CD14-positive monocyte (primary cell): ENCODE data around the gene RFK. TPM values are rescaled to one million over a fixed set of nuclear protein-coding genes. Genes with fewer than 3 reads are reported as not detected.

ENCODE experiments used
- DNase-seq, 3 donors: peaks; one replicate each; pipeline ENCODE4 v3.0.0-alpha.2; 2011 to 2022
- H2AFZ ChIP-seq: 2 replicates; pipeline ENCODE4 v1.6.0; 2012; ENCODE audit warnings: mild to moderate bottlenecking, low read depth, low read length, inconsistent platforms; ENCODE audit not compliant: insufficient read depth, poor library complexity, severe bottlenecking
- H3K27ac ChIP-seq, 2 donors: 1 replicate in 1 of 2; 2 replicates in 1 of 2; pipeline ENCODE4 v1.5.1; 2012 to 2013; ENCODE audit warnings: low read length in 2 of 2, control low read depth in 1 of 2, inconsistent platforms in 1 of 2, low read depth in 1 of 2, mild to moderate bottlenecking in 1 of 2
- H3K27me3 ChIP-seq, 2 donors: one replicate each; pipeline versions ENCODE4 v1.6.0 to v1.6.1; 2011 to 2013; ENCODE audit warnings: low read length in 2 of 2; ENCODE audit not compliant: control insufficient read depth in 2 of 2, insufficient read depth in 2 of 2
- H3K36me3 ChIP-seq, 2 donors: replicated peaks in 1 of 2; 1 replicate in 1 of 2; 2 replicates in 1 of 2; pipeline versions ENCODE4 v1.5.1 to v1.6.1; 2012 to 2013; ENCODE audit warnings: low read length in 2 of 2, control low read depth in 1 of 2, inconsistent platforms in 1 of 2, mild to moderate bottlenecking in 1 of 2; ENCODE audit not compliant: insufficient read depth in 2 of 2, control insufficient read depth in 1 of 2
- H3K4me1 ChIP-seq, 2 donors: 1 replicate in 1 of 2; 2 replicates in 1 of 2; pipeline versions ENCODE4 v1.5.1 to v1.6.1; 2012 to 2013; ENCODE audit warnings: low read length in 2 of 2, control low read depth in 1 of 2, inconsistent platforms in 1 of 2, mild to moderate bottlenecking in 1 of 2, moderate library complexity in 1 of 2; ENCODE audit not compliant: insufficient read depth in 2 of 2, control insufficient read depth in 1 of 2
- H3K4me2 ChIP-seq: replicated peaks from 2 replicates; pipeline ENCODE3; 2012; ENCODE audit warnings: low read length, moderate library complexity, mild to moderate bottlenecking; ENCODE audit not compliant: poor library complexity, severe bottlenecking; ENCODE audit errors: extremely low read depth
- H3K4me3 ChIP-seq, 3 experiments: fragments of 200-600 bp in 1 of 3; sonication (generic) in 1 of 3; replicated peaks in 1 of 3; 1 replicate in 2 of 3; 2 replicates in 1 of 3; pipeline ENCODE4 v1.5.1; 2011 to 2013; ENCODE audit warnings: low read length in 3 of 3, mild to moderate bottlenecking in 3 of 3, control low read depth in 2 of 3, low read depth in 2 of 3, inconsistent platforms in 1 of 3, moderate library complexity in 1 of 3
- H3K79me2 ChIP-seq: 2 replicates; pipeline ENCODE4 v1.6.0; 2012; ENCODE audit warnings: mild to moderate bottlenecking, control low read depth, inconsistent platforms, low read length, moderate library complexity; ENCODE audit not compliant: insufficient read depth
- H3K9ac ChIP-seq: 2 replicates; pipeline ENCODE4 v1.6.0; 2017; ENCODE audit warnings: low read length, mild to moderate bottlenecking; ENCODE audit not compliant: insufficient read depth, poor library complexity, severe bottlenecking
- H3K9me3 ChIP-seq, 2 donors: replicated peaks in 1 of 2; 1 replicate in 1 of 2; 2 replicates in 1 of 2; pipeline versions ENCODE4 v1.5.1 to v1.6.1; 2012 to 2013; ENCODE audit warnings: low read length in 2 of 2, control low read depth in 1 of 2; ENCODE audit not compliant: control insufficient read depth in 1 of 2, insufficient read depth in 1 of 2
- H4K20me1 ChIP-seq: 2 replicates; pipeline ENCODE4 v1.6.0; 2012; ENCODE audit warnings: mild to moderate bottlenecking, low read length, control low read depth, moderate library complexity; ENCODE audit not compliant: insufficient read depth
- H3K27ac Mint-ChIP-seq, 7 donors: one replicate each; pipeline ENCODE4 v1.8.0; 2020; ENCODE audit warnings: mild to moderate bottlenecking in 7 of 7, mixed read lengths in 7 of 7, moderate library complexity in 6 of 7, inconsistent platforms in 2 of 7
- H3K27me3 Mint-ChIP-seq, 3 donors: one replicate each; pipeline ENCODE4 v1.8.0; 2021 to 2022; ENCODE audit warnings: low read depth in 3 of 3, mild to moderate bottlenecking in 3 of 3, mixed read lengths in 3 of 3, moderate library complexity in 3 of 3, inconsistent platforms in 1 of 3
- H3K36me3 Mint-ChIP-seq, 2 donors: one replicate each; pipeline ENCODE4 v1.8.0; 2020; ENCODE audit warnings: mixed read lengths in 2 of 2, inconsistent platforms in 1 of 2, mild to moderate bottlenecking in 1 of 2
- H3K4me1 Mint-ChIP-seq: one replicate; pipeline ENCODE4 v1.8.0; 2020; ENCODE audit warnings: mild to moderate bottlenecking, mixed read lengths
- H3K4me3 Mint-ChIP-seq, 2 donors: one replicate each; pipeline ENCODE4 v1.8.0; 2020; ENCODE audit warnings: mild to moderate bottlenecking in 2 of 2, mixed read lengths in 2 of 2, moderate library complexity in 1 of 2
- H3K9me3 Mint-ChIP-seq, 7 donors: one replicate each; pipeline ENCODE4 v1.8.0; 2020 to 2022; ENCODE audit warnings: mixed read lengths in 7 of 7, mild to moderate bottlenecking in 6 of 7, moderate library complexity in 6 of 7, inconsistent platforms in 2 of 7
- CTCF ChIP-seq: fragments of 200-600 bp; IDR thresholded peaks from one replicate; pipeline ENCODE4 v1.8.0; 2022; ENCODE audit warnings: antibody characterized with exemption, mild to moderate bottlenecking
- WGBS: methylation state at CpG from one replicate; pipeline ENCODE4 v1.1.5; 2013; ENCODE audit warnings: missing lambda C conversion rate; ENCODE audit not compliant: insufficient coverage; 5-methylcytosine and 5-hydroxymethylcytosine counted together
- intact Hi-C, 2 donors: fragments of 100-400 bp; cut with micrococcal nuclease; formaldehyde crosslinking; loops; one replicate each; pipeline versions ENCODE4 v1.15.0 to v1.15.1; 2023
- polyA plus RNA-seq, 3 donors: library from polyadenylated mRNA; depleted of rRNA in 1 of 3; unstranded in 2 of 3; stranded (reverse) in 1 of 3; fragments of 300-500 nt in 2 of 3; fragments of >200 nt in 1 of 3; fragmentation: Illumina TruSeq in 2 of 3; gene quantifications; 1 replicate in 2 of 3; 2 replicates in 1 of 3; pipeline ENCODE4 v1.2.3, GENCODE V29; 2012 to 2021

Gene RFK
- polyA plus RNA-seq, 3 donors, result 5.9 to 46.6 (median 44.4) TPM

GRCh38 chr9:76366275-76366674 lies 28.0 kb downstream of the RFK start:
- WGBS, result no CpG with 5 or more reads among the region's 4 CpGs
- Histone ChIP-seq H2AFZ (no peak overlapping the region), H3K4me1 (peaks cover 3 to 9% of the 10 kb centered on the region in 2 donors), H3K27me3 (no peaks in the 10 kb centered on the region), H3K9me3 (no peaks in the 10 kb centered on the region), H3K27ac (no peak overlapping the region), H4K20me1 (no peaks in the 10 kb centered on the region), H3K9ac (no peak overlapping the region), H3K36me3 (no peaks in the 10 kb centered on the region), H3K4me2 (no peak overlapping the region), H3K4me3 (no peak overlapping the region), H3K79me2 (no peaks in the 10 kb centered on the region)
- H3K36me3 Mint-ChIP-seq, result no peaks in the 10 kb centered on the region
- H3K9me3 Mint-ChIP-seq, result peaks cover 0 to 3% (median 0%) of the 10 kb centered on the region in 7 donors
- no peak for TF ChIP-seq CTCF
- intact Hi-C loops, result no loop called here
- no peak for DNase-seq
- H3K4me1 Mint-ChIP-seq, result peaks cover 10% of the 10 kb centered on the region
- no peak overlapping the region for H3K4me3 Mint-ChIP-seq
- H3K27ac Mint-ChIP-seq, result no peak overlapping the region
- peaks cover 0 to 2% (median 2%) of the 10 kb centered on the region in 3 donors for H3K27me3 Mint-ChIP-seq

- Histone ChIP-seq H3K4me2 (no peak overlapping the region), H3K36me3 (no peaks in the 10 kb centered on the region), H3K4me1 (peaks cover 5 to 14% of the 10 kb centered on the region in 2 donors), H3K9me3 (no peaks in the 10 kb centered on the region), H3K79me2 (no peaks in the 10 kb centered on the region), H4K20me1 (no peaks in the 10 kb centered on the region), H3K4me3 (no peak overlapping the region), H3K27ac (no peak overlapping the region), H3K9ac (no peak overlapping the region), H2AFZ (no peak overlapping the region), H3K27me3 (no peaks in the 10 kb centered on the region)
- TF ChIP-seq CTCF, result no peak
- peaks cover 0 to 2% (median 2%) of the 10 kb centered on the region in 3 donors for H3K27me3 Mint-ChIP-seq
- H3K4me1 Mint-ChIP-seq, result peaks cover 11% of the 10 kb centered on the region
- H3K4me3 Mint-ChIP-seq, result no peak overlapping the region
- no peak overlapping the region for H3K27ac Mint-ChIP-seq
- H3K9me3 Mint-ChIP-seq, result peaks cover 0 to 3% (median 0%) of the 10 kb centered on the region in 7 donors
- no peaks in the 10 kb centered on the region for H3K36me3 Mint-ChIP-seq
- intact Hi-C loops, result no loop called here
- DNase-seq, result no peak
- WGBS, result no CpG with 5 or more reads among the region's 1 CpG
These were observed 29.2 kb downstream of the RFK start for GRCh38 chr9:76365028-76365427.
